KBM-7 (cell line): Measurements from ENCODE around the gene SARS2.
"Not testable (repeated sequence)": the region's sequence is repeated elsewhere in the genome, so short reads cannot be mapped to it uniquely, and the experiment has no call there.

Source experiments
- DNase-seq: peaks from one replicate; pipeline ENCODE4 v3.0.0-alpha.2; 2015
- in situ Hi-C: fragments of 300-500 bp; cut with MboI; formaldehyde crosslinking; loops from 2 replicates; pipeline ENCODE4 v1.14.3; 2020; ENCODE audit warnings: low sequenced_read_pairs, low pct_unique_long_range_greater_than_20kb, mixed read lengths

SARS2 gene

DNA sequence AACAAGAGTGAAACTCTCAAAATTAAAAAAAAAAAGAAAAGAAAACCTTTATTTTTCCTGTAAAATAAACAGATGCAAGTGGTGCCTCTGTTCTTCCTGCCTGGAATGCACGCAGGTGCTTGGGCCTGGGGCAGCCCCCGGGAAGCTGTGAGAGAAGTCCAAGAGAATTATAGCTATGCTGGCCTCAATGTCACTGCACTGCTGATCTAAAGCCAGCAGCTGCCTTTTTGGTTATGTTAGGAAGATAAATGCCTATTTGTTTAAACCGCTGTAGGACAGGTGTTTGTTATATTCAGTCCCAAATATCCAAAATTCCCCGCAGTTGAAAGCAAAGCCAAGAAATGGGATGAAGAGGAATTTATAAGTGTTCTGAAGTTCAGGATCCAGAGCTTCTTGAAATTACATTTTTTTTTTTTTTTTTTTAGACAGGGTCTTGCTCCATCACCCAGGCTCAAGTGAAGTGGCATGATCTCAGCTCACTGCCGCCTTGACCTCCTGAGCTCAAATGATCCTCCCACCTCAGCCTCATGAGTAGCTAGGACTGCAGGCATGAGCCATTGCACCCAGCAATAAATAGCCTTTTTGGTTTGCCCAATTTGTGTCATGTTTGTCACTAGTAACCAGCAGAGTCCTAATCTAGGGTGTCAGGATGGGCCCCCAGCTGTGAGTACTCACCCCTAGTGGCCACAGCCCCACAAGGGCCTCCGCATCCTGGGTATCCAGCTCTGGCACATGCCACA, 54.7 kb downstream of the SARS2 start:
- DNase-seq, result no peak
- in situ Hi-C loops, result no loop called here

DNA sequence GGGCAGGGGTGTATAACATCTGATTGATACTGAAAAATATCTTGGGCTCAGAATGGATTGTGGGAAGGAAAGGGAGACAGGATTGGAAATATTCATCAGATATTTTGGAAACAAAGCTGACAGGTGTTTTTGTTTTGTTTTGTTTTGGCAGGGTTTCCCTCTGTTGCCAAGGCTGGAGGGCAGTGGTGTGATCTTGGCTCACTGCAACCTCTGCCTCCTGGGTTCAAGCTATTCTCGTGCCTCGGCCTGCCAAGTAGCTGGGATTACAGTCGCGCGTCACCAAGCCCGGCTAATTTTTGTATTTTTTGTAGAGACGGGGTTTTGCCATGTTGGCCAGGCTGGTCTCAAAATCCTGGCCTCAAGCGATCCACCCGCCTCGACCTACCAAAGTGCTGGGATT, 57.2 kb downstream of the SARS2 start:
- in situ Hi-C loops, DNase-seq: not testable (repeated sequence)

GRCh38 chr19:38870612-38871011, 60.0 kb downstream of the SARS2 start:
- in situ Hi-C loops, result no loop called here
- no peak for DNase-seq

- in situ Hi-C loops, result no loop called here
- DNase-seq, result peak; percentile 92
Observed at GRCh38 chr19:38869836-38870607, 60.5 kb downstream of the SARS2 start.

- in situ Hi-C loops, result no loop called here
- DNase-seq, result no peak
Observed at GRCh38 chr19:38869160-38869835, 61.3 kb downstream of the SARS2 start.

DNA sequence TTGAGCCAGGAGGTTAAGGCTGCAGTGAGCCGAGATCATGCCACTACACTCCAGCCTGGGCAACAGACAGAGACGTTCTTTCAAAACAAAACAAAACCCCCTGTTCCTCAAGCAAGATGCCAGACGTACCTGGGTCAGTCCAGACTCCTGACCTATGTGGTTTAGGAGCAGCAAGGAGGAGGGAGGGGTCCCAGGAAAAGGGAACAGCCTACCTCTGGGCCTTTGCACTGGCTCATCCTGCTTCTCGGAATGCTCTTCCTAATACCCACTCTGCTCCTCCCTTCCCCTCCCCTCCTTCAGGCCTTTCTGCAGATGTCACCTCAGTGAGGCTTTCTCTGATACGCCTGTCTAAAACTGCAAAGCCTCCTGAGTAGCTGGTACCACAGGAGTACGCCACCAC, 62.0 kb downstream of the SARS2 start:
- in situ Hi-C loops, result no loop called here
- DNase-seq, result no peak

GRCh38 chr19:38867171-38867780, 63.3 kb downstream of the SARS2 start:
- in situ Hi-C loops, result no loop called here

More at GRCh38 chr19:38867171-38867780, 63.3 kb downstream of the SARS2 start:
- no peak for DNase-seq
